HG03139 (cell line): ENCODE data around the gene CLEC4E.
A peak's percentile ranks its signal among the peaks of the same experiment; 100 is the strongest.
"Not testable (repeated sequence)": the region's sequence is repeated elsewhere in the genome, so short reads cannot be mapped to it uniquely, and the experiment has no call there.

Experiments used
- ATAC-seq: cut with Tn5 transposase; IDR thresholded peaks from one replicate; pipeline ENCODE4 v1.9.1; 2021; ENCODE audit not compliant: unreplicated experiment

The CLEC4E gene

DNA sequence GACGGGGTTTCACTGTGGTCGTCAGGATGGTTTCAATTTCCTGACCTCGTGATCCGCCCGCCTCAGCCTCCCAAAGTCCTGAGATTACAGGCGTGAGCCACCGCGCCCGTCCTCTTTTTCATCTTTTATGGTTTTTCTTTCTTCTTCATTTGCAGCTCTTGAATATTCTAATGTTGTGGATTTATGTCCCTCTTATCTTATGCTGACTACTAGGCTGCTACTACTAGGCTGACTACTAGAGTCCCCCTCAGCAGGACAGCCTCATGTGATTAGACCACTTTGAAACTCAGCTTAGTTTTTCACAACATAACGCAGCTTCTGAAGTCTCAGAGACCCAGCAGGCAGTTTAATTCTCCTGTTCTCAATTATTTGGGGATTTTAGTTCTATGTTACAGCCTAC is 857 bp upstream of the CLEC4E start:
- no peak for ATAC-seq

DNA sequence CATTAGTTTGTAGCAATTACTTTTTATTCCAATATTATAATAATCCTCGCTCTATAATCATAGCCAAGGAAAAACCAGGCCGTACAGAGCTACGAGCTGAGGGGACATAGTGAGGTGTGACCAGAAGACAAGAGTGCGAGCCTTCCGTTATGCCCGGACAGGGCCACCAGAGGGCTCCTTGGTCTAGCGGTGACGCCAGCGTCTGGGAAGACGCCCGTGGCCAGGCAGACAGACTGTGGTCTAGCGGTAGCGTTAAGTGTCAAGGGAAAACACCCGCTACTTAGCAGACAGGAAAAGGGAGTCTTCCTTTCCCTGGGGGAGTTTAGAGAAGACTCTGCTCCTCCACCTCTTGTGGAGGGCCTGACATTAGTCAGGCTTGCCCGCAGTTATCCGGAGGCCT is 2.9 kb downstream of the CLEC4E start:
- ATAC-seq: not testable (repeated sequence)

DNA sequence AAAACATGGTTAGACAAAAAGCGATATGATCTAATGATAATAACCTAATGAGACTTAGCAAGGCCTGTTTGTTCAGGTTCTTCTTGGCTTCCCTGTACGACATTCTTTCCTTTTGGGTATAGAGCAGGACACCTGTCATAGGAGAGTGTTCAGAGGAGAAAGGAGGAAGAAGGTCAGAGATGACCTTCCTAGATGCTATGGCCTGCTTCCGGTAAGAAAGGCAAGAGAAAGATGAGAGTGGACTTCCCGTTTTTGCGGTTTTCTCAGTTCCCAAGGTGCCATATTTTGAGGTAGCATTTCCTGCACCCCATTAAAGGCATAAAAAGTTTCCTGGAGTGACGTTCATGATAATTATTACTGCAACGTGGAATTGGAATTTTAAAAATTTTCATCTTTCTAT is 8.7 kb downstream of the CLEC4E start:
- ATAC-seq: no peak

GRCh38 chr12:8527250-8528130 is 13.2 kb downstream of the CLEC4E start:
- ATAC-seq: no peak

DNA sequence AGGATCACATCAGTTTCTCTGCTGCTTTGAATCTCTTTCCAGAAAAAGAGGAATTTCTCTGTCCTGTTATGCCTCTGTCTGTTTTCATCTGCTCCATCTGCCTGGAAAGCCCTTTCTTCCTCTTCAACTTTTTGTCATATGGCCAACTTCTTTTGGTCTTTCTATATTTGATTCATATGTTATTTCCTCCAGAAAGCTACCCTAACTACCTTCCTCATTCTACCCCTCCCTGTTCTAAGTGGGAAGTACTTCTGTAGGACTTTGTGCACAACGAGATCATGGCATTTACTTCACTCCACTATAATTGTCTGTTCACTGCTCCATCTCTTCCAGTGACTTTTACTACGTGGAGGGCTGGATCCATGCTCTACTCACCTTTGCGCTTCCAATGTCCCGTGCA is 21.5 kb downstream of the CLEC4E start:
- no peak for ATAC-seq

- ATAC-seq: no peak
Observed at GRCh38 chr12:8517971-8518370, 22.7 kb downstream of the CLEC4E start.

- ATAC-seq: no peak
Observed at GRCh38 chr12:8513256-8513655, 27.4 kb downstream of the CLEC4E start, which contains the start of gene CLEC4D. Gene CLEC4D, plus strand, starts transcription at chr12:8513503. Its CDS starts 230 bp downstream, at chr12:8513733.

GRCh38 chr12:8508910-8509841 is 31.5 kb downstream of the CLEC4E start:
- no peak for ATAC-seq

- no peak for ATAC-seq
Observed at GRCh38 chr12:8508223-8508622, 32.5 kb downstream of the CLEC4E start.

GRCh38 chr12:8507596-8507995 is 33.1 kb downstream of the CLEC4E start:
- ATAC-seq: no peak

- ATAC-seq: no peak
Observed at GRCh38 chr12:8504351-8504750, 36.4 kb downstream of the CLEC4E start.

- ATAC-seq: no peak
Observed at GRCh38 chr12:8501720-8502119, 39.0 kb downstream of the CLEC4E start.

- ATAC-seq: no peak
Observed at GRCh38 chr12:8499616-8500015, 41.1 kb downstream of the CLEC4E start.

DNA sequence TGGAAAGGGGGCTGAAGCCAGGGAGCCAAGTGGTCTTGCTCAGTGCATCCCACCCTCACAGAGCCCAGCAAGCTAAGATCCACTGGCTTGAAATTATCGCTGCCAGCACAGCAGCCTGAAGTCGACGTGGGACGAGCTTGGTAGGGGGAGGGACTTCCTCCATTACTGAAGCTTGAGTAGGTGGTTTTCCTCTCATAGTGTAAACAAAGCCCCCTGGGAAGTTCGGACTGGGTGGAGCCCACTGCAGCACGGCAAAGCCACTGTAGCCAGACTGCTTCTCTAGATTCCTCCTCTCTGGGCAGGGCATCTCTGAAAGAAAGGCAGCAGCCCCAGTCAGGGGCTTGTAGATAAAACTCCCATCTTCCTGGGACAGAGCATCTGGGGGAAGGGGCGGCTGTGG is 44.6 kb downstream of the CLEC4E start:
- ATAC-seq: not testable (repeated sequence)

DNA sequence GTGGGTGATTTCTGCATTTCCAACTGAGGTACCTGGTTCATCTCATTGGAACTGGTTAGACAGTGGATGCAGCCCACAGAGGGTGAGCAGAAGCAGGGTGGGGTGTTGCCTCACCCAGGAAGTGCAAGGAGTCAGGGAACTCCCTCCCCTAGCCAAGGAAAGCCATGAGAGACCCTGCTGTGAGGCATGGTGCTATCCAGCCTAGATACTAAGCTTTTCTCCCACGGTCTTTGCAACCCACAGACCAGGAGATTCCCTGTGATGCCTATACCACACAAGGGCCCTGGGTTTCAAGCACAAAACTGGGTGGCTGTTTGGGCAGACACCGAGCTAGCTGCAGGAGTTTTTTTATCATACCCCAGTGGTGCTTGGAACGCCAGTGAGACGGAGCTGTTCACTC is 45.0 kb downstream of the CLEC4E start:
- not testable (repeated sequence) for ATAC-seq

GRCh38 chr12:8493084-8493483 is 47.6 kb downstream of the CLEC4E start:
- ATAC-seq: peak; percentile 97

DNA sequence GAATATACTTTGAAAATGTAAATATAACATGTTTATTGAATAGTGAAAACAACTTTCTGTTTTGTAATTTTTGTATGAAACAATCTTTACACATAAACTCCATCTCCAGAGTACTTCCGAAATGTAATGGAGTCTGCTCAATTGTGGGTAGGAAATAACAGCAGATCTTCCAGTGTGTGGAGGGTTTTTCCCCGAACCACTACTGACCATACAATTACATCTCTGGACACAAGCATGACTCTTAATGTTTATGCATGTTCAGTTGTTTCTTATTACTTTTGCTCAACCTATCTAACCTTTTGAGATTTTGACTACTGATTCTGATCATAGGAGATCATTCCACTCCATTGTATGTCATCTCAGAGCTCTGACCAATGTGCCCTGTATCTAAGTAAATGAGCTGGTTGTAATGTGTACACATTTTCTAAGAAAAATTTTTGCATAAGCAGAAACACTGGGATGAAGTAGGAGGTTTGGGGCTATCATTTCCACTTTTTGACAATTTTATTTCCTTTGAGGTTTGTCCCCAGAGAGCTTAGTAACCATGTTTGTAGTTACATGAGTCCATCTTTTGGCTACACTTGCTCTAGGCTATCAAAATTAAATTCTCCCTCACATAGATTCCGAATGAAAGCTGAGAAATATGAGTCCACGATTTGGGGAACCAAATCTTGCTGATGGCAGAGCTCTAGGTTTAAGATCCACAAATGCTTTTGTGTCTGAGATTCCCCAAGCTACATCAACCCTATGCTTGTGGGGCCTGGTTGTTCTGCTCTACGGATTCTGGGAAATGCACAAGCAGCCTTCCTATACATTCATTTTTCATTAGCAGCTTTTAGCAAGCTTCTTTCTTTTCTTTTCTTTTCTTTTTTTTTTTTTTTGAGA is 48.8 kb downstream of the CLEC4E start:
- no peak for ATAC-seq
